H4 (cell line): ENCODE measurements around the gene METRN. TPM values are rescaled to one million over a fixed set of nuclear protein-coding genes. Genes with fewer than 3 reads are reported as not detected.

Experiments
- total RNA-seq: library from RNA; depleted of rRNA; stranded (reverse); fragments of >200 nt; shearing (Covaris generic); gene quantifications from 2 replicates; pipeline ENCODE4 v1.2.3, GENCODE V29; 2014; rRNA removed

METRN gene
- total RNA-seq, 1 experiment from 2014 or later, result 21.4 TPM

Other genes with a start within 250 kb of the METRN start
- gene CAPN15, start 187.4 kb upstream of the METRN start, total RNA-seq, result 4.4 and 8.3 TPM in 2 replicates
- gene PRR35, start 154.7 kb upstream of the METRN start, total RNA-seq, result not detected in 2 replicates
- gene NHLRC4, start 148.1 kb upstream of the METRN start, total RNA-seq, result 0.06 and 0.43 TPM in 2 replicates
- gene PIGQ, start 145.2 kb upstream of the METRN start, total RNA-seq, result 7.6 and 7.7 TPM in 2 replicates
- gene RAB40C, start 125.1 kb upstream of the METRN start, total RNA-seq, result 4.4 and 5.1 TPM in 2 replicates
- gene WFIKKN1, start 84.1 kb upstream of the METRN start, total RNA-seq, result not detected in 2 replicates
- 85.7 and 112 TPM in 2 replicates for gene METTL26, start 78.8 kb upstream of the METRN start, total RNA-seq
- gene MCRIP2, start 73.3 kb upstream of the METRN start, total RNA-seq, result 11.9 and 14.5 TPM in 2 replicates
- 2.5 and 4.8 TPM in 2 replicates for gene WDR90, start 65.8 kb upstream of the METRN start, total RNA-seq
- gene RHOT2, start 47.0 kb upstream of the METRN start, total RNA-seq, result 6.5 and 32.0 TPM in 2 replicates
- gene RHBDL1, start 39.4 kb upstream of the METRN start, total RNA-seq, result 0.31 and 3.8 TPM in 2 replicates
- gene STUB1, start 34.7 kb upstream of the METRN start, total RNA-seq, result 102 and 123 TPM in 2 replicates
- gene JMJD8, start 30.8 kb upstream of the METRN start, total RNA-seq, result 11.3 and 18.1 TPM in 2 replicates
- 0.86 and 0.99 TPM in 2 replicates for gene WDR24, start 24.7 kb upstream of the METRN start, total RNA-seq
- 1.0 and 2.2 TPM in 2 replicates for gene FBXL16, start 9.3 kb upstream of the METRN start, total RNA-seq
- gene ANTKMT, start 6.0 kb downstream of the METRN start, total RNA-seq, result 10.9 and 22.8 TPM in 2 replicates
- 0.23 TPM in 1 of 2 replicates, not detected in the other for gene CCDC78, start 11.3 kb downstream of the METRN start, total RNA-seq
- gene HAGHL, start 12.0 kb downstream of the METRN start, total RNA-seq, result 4.1 and 14.5 TPM in 2 replicates
- gene CIAO3, start 25.9 kb downstream of the METRN start, total RNA-seq, result 15.0 and 18.5 TPM in 2 replicates
- gene MSLN, start 45.6 kb downstream of the METRN start, total RNA-seq, result not detected in 2 replicates
- 18.6 and 19.6 TPM in 2 replicates for gene RPUSD1, start 73.3 kb downstream of the METRN start, total RNA-seq
- 6.1 and 7.9 TPM in 2 replicates for gene CHTF18, start 73.5 kb downstream of the METRN start, total RNA-seq
- not detected in 2 replicates for gene GNG13, start 85.6 kb downstream of the METRN start, total RNA-seq